ENCODE measurements around the gene WNT7B.

The WNT7B gene

GRCh38 chr22:45911601-45912271, 65.2 kb downstream of the WNT7B start:
- Mint-ChIP-seq H3K4me1 (ENCODE audit: low read depth) (no peaks in the 10 kb centered on the region), H3K27ac (no peak overlapping the region), H3K36me3 (ENCODE audit: low read depth) (no peaks in the 10 kb centered on the region), H3K27me3 (no peaks in the 10 kb centered on the region), H3K4me3 (no peak overlapping the region), H3K9me3 (peaks cover 5% of the 10 kb centered on the region)

GRCh38 chr22:45910928-45911467, 66.0 kb downstream of the WNT7B start:
- peaks cover 5% of the 10 kb centered on the region for H3K9me3 Mint-ChIP-seq
- H3K36me3 Mint-ChIP-seq (ENCODE audit: low read depth), result no peaks in the 10 kb centered on the region
- no peaks in the 10 kb centered on the region for H3K4me1 Mint-ChIP-seq (ENCODE audit: low read depth)
- H3K27ac Mint-ChIP-seq, result no peak overlapping the region
- no peak overlapping the region for H3K4me3 Mint-ChIP-seq
- H3K27me3 Mint-ChIP-seq, result no peaks in the 10 kb centered on the region

DNA sequence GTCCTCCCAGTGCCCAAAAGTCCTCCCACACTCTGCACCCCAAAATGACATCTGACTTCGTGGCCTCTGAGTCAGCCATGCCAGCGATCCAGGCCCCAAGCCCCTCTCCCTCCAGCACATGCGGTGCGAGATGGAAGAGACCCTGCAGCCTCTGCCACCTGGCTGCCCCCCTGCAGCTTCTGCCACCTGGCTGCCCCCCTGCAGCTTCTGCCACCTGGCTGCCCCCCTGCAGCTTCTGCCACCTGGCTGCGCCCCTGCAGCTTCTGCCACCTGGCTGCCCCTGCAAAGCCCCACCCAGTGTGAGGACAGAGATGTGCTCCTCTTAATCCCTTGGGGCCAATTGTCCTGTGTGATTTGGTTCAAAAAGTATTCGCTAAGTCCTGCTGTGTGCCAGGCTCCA, 68.0 kb downstream of the WNT7B start:
- Mint-ChIP-seq H3K4me1 (ENCODE audit: low read depth) (no peaks in the 10 kb centered on the region), H3K4me3 (no peak overlapping the region), H3K36me3 (ENCODE audit: low read depth) (no peaks in the 10 kb centered on the region), H3K27ac (no peak overlapping the region), H3K9me3 (peaks cover 2% of the 10 kb centered on the region), H3K27me3 (peaks cover 8% of the 10 kb centered on the region)

DNA sequence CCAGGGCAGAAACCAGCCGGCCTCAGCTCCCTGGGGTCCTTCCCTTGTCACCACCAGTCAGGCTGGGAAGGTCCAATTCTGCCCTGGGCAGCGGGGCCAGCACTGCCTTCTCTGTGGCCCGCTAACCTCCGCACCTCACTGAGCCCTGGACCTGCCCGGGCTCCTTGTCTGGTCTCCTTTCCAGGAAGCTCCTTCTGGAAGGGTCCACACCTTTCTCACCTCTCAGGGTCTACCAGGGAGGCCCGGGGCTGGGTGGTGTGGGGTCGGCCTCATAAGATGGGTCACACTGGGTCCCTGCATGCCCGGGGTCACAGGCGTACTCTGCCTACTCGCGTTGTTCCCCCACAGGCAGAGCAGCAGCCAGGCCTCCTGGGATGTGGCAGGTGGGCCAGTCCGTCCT, 69.0 kb downstream of the WNT7B start:
- H3K36me3 Mint-ChIP-seq (ENCODE audit: low read depth), result no peaks in the 10 kb centered on the region
- peaks cover 8% of the 10 kb centered on the region for H3K27me3 Mint-ChIP-seq
- H3K4me3 Mint-ChIP-seq, result no peak overlapping the region
- no peaks in the 10 kb centered on the region for H3K4me1 Mint-ChIP-seq (ENCODE audit: low read depth)
- H3K9me3 Mint-ChIP-seq, result no peaks in the 10 kb centered on the region
- H3K27ac Mint-ChIP-seq, result no peak overlapping the region

GRCh38 chr22:45907378-45907777, 69.6 kb downstream of the WNT7B start:
- Mint-ChIP-seq H3K4me1 (ENCODE audit: low read depth) (no peaks in the 10 kb centered on the region), H3K4me3 (no peak overlapping the region)

DNA sequence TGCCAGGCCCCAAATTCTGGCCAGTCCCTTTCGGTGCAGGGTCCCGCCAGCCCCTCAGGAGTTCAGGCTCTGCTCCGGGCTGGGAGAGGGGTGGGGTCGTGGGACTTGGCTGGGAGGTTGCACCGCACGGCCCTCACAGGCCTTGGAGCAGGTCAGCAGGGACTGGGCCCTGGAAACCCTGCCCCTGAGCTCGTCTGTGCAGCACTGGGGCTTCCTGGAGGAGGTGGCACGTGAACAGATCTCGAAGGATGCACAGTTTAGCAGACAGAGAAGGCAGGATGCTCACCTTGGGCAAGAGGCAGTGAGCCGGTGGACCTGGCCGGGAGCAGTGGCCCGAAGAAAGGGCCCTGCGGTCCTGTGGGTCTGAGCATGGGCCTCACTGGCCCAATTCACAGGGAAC, 70.0 kb downstream of the WNT7B start:
- H3K27ac Mint-ChIP-seq, result no peak overlapping the region
- H3K27me3 Mint-ChIP-seq, result peaks cover 12% of the 10 kb centered on the region
- H3K36me3 Mint-ChIP-seq (ENCODE audit: low read depth), result no peaks in the 10 kb centered on the region
- H3K4me1 Mint-ChIP-seq (ENCODE audit: low read depth), result no peaks in the 10 kb centered on the region
- no peak overlapping the region for H3K4me3 Mint-ChIP-seq
- no peaks in the 10 kb centered on the region for H3K9me3 Mint-ChIP-seq

More at GRCh38 chr22:45907378-45907777, 69.6 kb downstream of the WNT7B start:
- Mint-ChIP-seq H3K27ac (no peak overlapping the region), H3K36me3 (ENCODE audit: low read depth) (no peaks in the 10 kb centered on the region), H3K9me3 (no peaks in the 10 kb centered on the region), H3K27me3 (peaks cover 12% of the 10 kb centered on the region)

DNA sequence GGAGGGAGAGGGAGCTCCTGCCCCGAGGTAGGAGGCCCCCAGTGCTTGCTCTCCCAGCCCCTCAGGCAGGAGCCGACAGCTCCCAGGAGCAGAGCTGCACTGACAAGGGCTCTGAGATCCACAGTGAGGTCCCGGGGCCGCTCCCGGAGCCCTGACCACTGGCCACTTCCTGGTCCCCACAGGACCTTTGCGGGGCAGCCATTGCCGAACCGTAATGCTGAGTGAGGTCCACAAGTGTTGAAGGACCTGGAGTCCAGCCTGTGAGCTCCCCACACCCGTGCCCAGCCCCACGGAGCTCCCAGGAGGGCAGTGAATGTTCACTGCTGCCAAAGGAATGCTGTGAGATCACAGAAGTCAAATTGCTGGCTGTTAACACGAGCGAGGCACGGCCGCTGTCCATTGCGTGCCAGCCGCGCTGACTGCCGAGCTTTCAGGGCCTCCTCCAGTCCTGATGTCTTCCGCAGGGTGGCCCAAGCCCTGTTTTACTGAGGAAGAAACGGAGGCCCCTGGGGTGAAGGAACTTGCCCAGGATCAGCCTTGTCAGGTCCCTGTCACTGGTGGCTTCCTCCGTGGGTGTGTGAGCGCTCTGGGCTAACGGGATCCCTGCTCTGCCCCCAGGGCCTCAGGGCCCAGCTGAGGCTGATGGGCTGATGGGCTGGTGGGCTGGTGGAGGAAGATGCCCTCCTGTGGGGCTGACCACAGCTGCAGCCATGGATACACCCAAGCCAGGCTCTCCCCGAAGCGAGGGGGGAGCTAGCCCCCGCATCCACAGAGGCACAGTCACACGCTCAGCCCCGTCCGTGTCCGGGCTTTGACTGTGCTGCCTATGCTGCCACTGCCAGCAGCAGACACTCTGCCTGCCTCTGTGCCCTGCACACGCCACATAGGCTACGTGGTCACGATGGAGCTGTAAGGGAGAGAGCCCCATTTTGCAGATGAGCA, 70.8 kb downstream of the WNT7B start:
- Mint-ChIP-seq H3K9me3 (no peaks in the 10 kb centered on the region), H3K27ac (no peak overlapping the region), H3K4me3 (no peak overlapping the region), H3K27me3 (peaks cover 12% of the 10 kb centered on the region), H3K36me3 (ENCODE audit: low read depth) (no peaks in the 10 kb centered on the region), H3K4me1 (ENCODE audit: low read depth) (no peaks in the 10 kb centered on the region)

DNA sequence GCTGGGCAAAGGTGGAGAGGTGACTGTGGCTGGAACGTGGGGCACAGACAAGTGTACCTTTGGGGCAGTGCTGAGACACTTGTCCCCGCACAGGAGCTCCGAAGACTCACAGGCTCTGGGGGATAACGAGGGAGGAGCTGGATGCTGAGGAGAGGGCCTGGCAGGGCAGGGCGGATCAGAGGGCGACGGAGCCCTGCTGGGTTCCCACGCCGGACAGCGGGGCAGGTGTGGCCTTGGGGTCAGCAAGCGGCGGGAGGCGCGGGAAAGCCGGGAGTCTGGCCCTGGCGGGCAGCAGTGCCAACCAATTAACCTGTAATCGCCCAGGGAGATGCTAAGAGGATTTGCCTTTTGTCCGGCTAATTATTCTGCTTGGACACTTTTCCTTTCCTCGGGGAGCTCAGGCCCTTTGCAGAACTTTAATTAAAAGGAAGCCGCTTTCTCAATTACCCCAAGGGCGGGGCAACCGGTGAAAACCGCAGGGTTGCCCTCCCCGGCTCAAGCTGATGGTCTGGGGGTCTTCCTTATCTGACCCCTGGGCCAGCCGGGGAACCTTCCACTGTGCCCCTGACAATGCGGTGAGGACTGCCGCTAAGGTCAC, 71.5 kb downstream of the WNT7B start:
- H3K9me3 Mint-ChIP-seq, result no peaks in the 10 kb centered on the region
- no peaks in the 10 kb centered on the region for H3K36me3 Mint-ChIP-seq (ENCODE audit: low read depth)
- H3K27ac Mint-ChIP-seq, result no peak overlapping the region
- H3K4me3 Mint-ChIP-seq, result no peak overlapping the region
- H3K27me3 Mint-ChIP-seq, result peaks cover 12% of the 10 kb centered on the region
- H3K4me1 Mint-ChIP-seq (ENCODE audit: low read depth), result no peaks in the 10 kb centered on the region

GRCh38 chr22:45904236-45904635, 72.7 kb downstream of the WNT7B start:
- H3K27me3 Mint-ChIP-seq, result peaks cover 17% of the 10 kb centered on the region
- no peak overlapping the region for H3K4me3 Mint-ChIP-seq
- H3K27ac Mint-ChIP-seq, result no peak overlapping the region
- no peaks in the 10 kb centered on the region for H3K36me3 Mint-ChIP-seq (ENCODE audit: low read depth)
- H3K4me1 Mint-ChIP-seq (ENCODE audit: low read depth), result no peaks in the 10 kb centered on the region
- H3K9me3 Mint-ChIP-seq, result no peaks in the 10 kb centered on the region

DNA sequence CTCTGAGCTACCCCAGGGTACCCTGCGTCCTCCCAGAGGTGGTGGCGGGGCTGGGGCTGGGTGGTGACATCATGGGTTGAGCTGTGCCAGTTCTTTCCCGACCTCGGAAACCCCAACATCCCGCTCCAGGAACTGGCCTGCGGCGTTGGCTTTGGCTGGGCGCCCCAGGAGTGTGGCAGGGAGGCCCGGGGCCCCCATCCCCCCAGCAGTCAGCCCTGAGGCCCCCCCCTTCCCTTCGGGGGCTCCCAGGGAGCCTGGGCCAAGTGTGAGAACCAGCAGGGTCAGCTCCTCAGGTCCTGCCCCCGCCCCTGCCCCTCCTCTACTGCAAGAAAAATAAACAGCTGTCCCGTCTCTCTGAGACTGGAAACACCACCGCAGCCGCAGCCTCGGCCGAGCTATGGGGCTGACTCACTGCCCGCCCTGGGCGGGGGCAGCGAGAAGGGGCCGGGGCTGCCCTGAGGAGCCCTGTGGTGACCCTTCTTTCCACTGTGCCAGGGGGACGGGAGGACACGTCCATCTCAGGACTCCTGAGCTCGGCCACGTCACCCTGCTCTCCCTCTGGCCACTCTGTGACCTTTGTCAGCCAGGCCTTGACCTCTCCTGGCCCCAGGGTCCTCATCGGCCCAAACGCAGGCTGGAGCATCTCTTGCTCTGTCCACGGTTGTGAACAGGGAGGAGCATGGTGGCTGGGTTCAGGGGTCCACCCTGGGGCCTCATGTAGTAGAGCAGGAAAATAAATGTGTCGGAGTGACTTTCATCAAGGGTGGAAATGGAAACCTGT, 73.4 kb downstream of the WNT7B start:
- H3K36me3 Mint-ChIP-seq (ENCODE audit: low read depth), result no peaks in the 10 kb centered on the region
- H3K27ac Mint-ChIP-seq, result no peak overlapping the region
- H3K9me3 Mint-ChIP-seq, result no peaks in the 10 kb centered on the region
- no peaks in the 10 kb centered on the region for H3K4me1 Mint-ChIP-seq (ENCODE audit: low read depth)
- no peak overlapping the region for H3K4me3 Mint-ChIP-seq
- H3K27me3 Mint-ChIP-seq, result peaks cover 17% of the 10 kb centered on the region

DNA sequence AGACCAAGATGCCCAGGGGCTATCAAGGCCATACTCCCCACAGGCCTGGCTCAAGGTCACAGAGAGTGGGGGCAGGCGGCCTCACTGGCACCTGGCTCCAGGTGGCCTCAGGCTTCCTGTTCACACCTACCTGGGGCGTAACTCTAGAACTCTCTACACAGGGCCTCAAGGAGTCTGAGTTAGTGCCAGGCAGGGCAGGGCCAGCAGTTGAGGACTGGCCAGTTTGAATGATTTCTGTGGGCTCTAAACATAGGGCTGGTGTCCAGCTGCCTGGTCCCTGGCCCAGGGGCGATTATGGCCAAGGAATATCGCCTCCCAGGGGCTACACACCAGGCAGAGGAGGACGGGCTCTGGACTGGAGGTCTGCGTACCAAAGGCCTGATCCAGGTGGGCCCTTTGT, 79.2 kb downstream of the WNT7B start:
- Mint-ChIP-seq H3K4me3 (no peak overlapping the region), H3K27ac (no peak overlapping the region), H3K27me3 (peaks cover 18% of the 10 kb centered on the region), H3K4me1 (ENCODE audit: low read depth) (no peaks in the 10 kb centered on the region), H3K9me3 (no peaks in the 10 kb centered on the region), H3K36me3 (ENCODE audit: low read depth) (no peaks in the 10 kb centered on the region)

- Mint-ChIP-seq H3K9me3 (no peaks in the 10 kb centered on the region), H3K4me3 (no peak overlapping the region), H3K36me3 (ENCODE audit: low read depth) (no peaks in the 10 kb centered on the region), H3K27me3 (peaks cover 16% of the 10 kb centered on the region), H3K27ac (no peak overlapping the region), H3K4me1 (ENCODE audit: low read depth) (no peaks in the 10 kb centered on the region)
Measured at GRCh38 chr22:45896964-45897538, 79.9 kb downstream of the WNT7B start.

- Mint-ChIP-seq H3K27me3 (peaks cover 16% of the 10 kb centered on the region), H3K36me3 (ENCODE audit: low read depth) (no peaks in the 10 kb centered on the region), H3K27ac (no peak overlapping the region), H3K4me1 (ENCODE audit: low read depth) (no peaks in the 10 kb centered on the region), H3K4me3 (no peak overlapping the region), H3K9me3 (no peaks in the 10 kb centered on the region)
Measured at GRCh38 chr22:45896153-45896951, 80.6 kb downstream of the WNT7B start.
